Activated CD8-positive, alpha-beta memory T cell treated with anti-CD3 and anti-CD28 coated beads, Interleukin-2, amount 50 U/mL, for 4 hours (primary cell): ENCODE results near the gene RNPEPL1.

Experiments
- DNase-seq: peaks from one replicate; pipeline ENCODE4 v3.0.0-alpha.2; 2020

Gene RNPEPL1

GRCh38 chr2:240578488-240578887 is 10.2 kb downstream of the RNPEPL1 start:
- no peak for DNase-seq

GRCh38 chr2:240579071-240579762 is 10.9 kb downstream of the RNPEPL1 start:
- DNase-seq = no peak

- peak; percentile 73 for DNase-seq
Measured at GRCh38 chr2:240579771-240580614, 11.7 kb downstream of the RNPEPL1 start.

GRCh38 chr2:240581811-240582210 is 13.5 kb downstream of the RNPEPL1 start:
- DNase-seq = no peak

GRCh38 chr2:240582781-240583180 is 14.5 kb downstream of the RNPEPL1 start:
- no peak for DNase-seq

GRCh38 chr2:240583774-240584173 is 15.5 kb downstream of the RNPEPL1 start:
- no peak for DNase-seq

- DNase-seq = no peak
Measured at GRCh38 chr2:240584486-240585031, 16.3 kb downstream of the RNPEPL1 start.

GRCh38 chr2:240585101-240585500 is 16.8 kb downstream of the RNPEPL1 start:
- DNase-seq = no peak

GRCh38 chr2:240585681-240586197 is 17.5 kb downstream of the RNPEPL1 start:
- DNase-seq = no peak

- DNase-seq = peak; percentile 97
Measured at GRCh38 chr2:240586198-240586918, 18.1 kb downstream of the RNPEPL1 start, which contains the start of gene CAPN10. TSS of gene CAPN10 (plus strand) at chr2:240586734. CDS start at chr2:240586912, 178 bp downstream.

- DNase-seq = peak; percentile 63
Measured at GRCh38 chr2:240586919-240587800, 18.9 kb downstream of the RNPEPL1 start.

- no peak for DNase-seq
Measured at GRCh38 chr2:240588006-240588655, 19.8 kb downstream of the RNPEPL1 start.

- DNase-seq = no peak
Measured at GRCh38 chr2:240588669-240589068, 20.4 kb downstream of the RNPEPL1 start.

GRCh38 chr2:240589375-240589774 is 21.1 kb downstream of the RNPEPL1 start:
- no peak for DNase-seq

GRCh38 chr2:240589850-240590525 is 21.7 kb downstream of the RNPEPL1 start:
- no peak for DNase-seq

GRCh38 chr2:240590681-240591111 is 22.4 kb downstream of the RNPEPL1 start:
- no peak for DNase-seq

- DNase-seq = no peak
Measured at GRCh38 chr2:240591226-240591625, 22.9 kb downstream of the RNPEPL1 start.

GRCh38 chr2:240591784-240592183 is 23.5 kb downstream of the RNPEPL1 start:
- no peak for DNase-seq

GRCh38 chr2:240593026-240593702 is 24.9 kb downstream of the RNPEPL1 start:
- DNase-seq = peak; percentile 6
